Activated naive CD4-positive, alpha-beta T cell treated with anti-CD3 and anti-CD28 coated beads, Interleukin-2, amount 50 U/mL, for 72 hours (primary cell): Measurements from ENCODE around the gene RFTN1. TPM values are rescaled to one million over a fixed set of nuclear protein-coding genes. Genes with fewer than 3 reads are reported as not detected.

Experiments used
- total RNA-seq, 2 donors: library from RNA; stranded (reverse); gene quantifications; one replicate each; pipeline ENCODE4 v1.2.3, GENCODE V29; 2022

The RFTN1 gene
- total RNA-seq, 2 donors from 2014 or later = 94.3 to 111 TPM

Other genes starting within 250 kb of the RFTN1 start
- 10 to 100 TPM; 15.2 to 23.9 TPM for gene DPH3, start 248.8 kb downstream of the RFTN1 start, total RNA-seq
- 10 to 100 TPM; 47.7 to 53.9 TPM for gene OXNAD1, start 248.5 kb downstream of the RFTN1 start, total RNA-seq
- gene DAZL, start 91.7 kb upstream of the RFTN1 start, total RNA-seq = not detected